ENCODE results near the gene AKNA.
"Not testable (repeated sequence)": the region's sequence is repeated elsewhere in the genome, so short reads cannot be mapped to it uniquely, and the experiment has no call there.

The AKNA gene

DNA sequence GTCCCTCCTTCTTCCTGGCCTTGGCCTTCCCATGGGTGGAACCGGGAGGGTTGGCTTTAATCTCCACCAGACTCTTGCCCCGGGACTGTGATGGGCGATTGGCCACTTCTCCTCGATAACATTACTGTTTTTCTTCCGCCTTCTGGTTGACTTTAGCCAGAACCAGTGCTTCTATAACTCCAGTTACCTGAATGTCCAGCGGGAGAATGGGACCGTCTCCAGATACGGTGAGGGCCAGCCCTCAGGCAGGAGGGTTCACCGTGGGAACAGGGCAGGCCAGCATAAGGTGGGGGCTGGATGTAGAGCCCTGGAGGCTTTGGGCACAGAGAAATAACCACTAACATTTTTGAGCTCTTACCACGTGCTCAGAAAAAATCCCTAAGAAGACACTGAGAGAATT is 57.1 kb downstream of the AKNA start:
- peaks cover 1% of the 10 kb centered on the region for H3K79me1 ChIP-seq (ENCODE audit: low read depth, low read length)
- H2AFZ ChIP-seq (ENCODE audit: low read length) = no peak overlapping the region
- H2BK15ac ChIP-seq (ENCODE audit: low read length) = no peak overlapping the region
- peaks cover 0 to 5% of the 10 kb centered on the region in 2 donors for H3K36me3 ChIP-seq (replicated peaks in 1 of 2; ENCODE audit: control insufficient read depth in 2 of 2, insufficient read depth in 2 of 2, low read length in 2 of 2)
- no CpG with 5 or more reads among the region's 10 CpGs for WGBS, 2 donors (ENCODE audit: extremely low coverage in 2 of 2, insufficient read length in 2 of 2, insufficient replicate concordance in 1 of 2)
- no peak overlapping the region for H3K23ac ChIP-seq (ENCODE audit: low read depth, low read length, poor library complexity)
- no peak overlapping the region for H2BK120ac ChIP-seq (ENCODE audit: low read depth, low read length)
- no peak overlapping the region for H3K14ac ChIP-seq (ENCODE audit: low read length)
- H3K4me2 ChIP-seq (ENCODE audit: insufficient read depth, low read length, poor library complexity, severe bottlenecking) = no peak overlapping the region
- no peak overlapping the region for H2BK12ac ChIP-seq (ENCODE audit: low read length)
- no peak overlapping the region for H3K27ac ChIP-seq (replicated peaks; ENCODE audit: low read length)
- H4K8ac ChIP-seq (ENCODE audit: low read depth, low read length) = no peak overlapping the region
- no peak overlapping the region for H3K18ac ChIP-seq (ENCODE audit: low read length)
- no peak overlapping the region for H3K4ac ChIP-seq (ENCODE audit: low read length)
- no peak overlapping the region for H3K9ac ChIP-seq (ENCODE audit: low read depth, low read length, poor library complexity)
- no peak overlapping the region for H3K4me3 ChIP-seq (ENCODE audit: low read length in 2 of 2)
- no peak overlapping the region for H4K91ac ChIP-seq (ENCODE audit: low read depth, low read length, poor library complexity)
- peaks cover 0 to 13% (median 2%) of the 10 kb centered on the region in 3 experiments for H3K27me3 ChIP-seq (ENCODE audit: control insufficient read depth in 3 of 3, insufficient read depth in 3 of 3, low read depth in 1 of 3, low read length in 3 of 3)
- no peak for DNase-seq (ENCODE audit: low spot score)
- no peak overlapping the region for H2AK5ac ChIP-seq (ENCODE audit: low read depth, low read length)
- H2BK5ac ChIP-seq (ENCODE audit: low read length) = no peak overlapping the region
- no peaks in the 10 kb centered on the region for H3K4me1 ChIP-seq (ENCODE audit: control insufficient read depth in 2 of 2, insufficient read depth in 1 of 2, low read depth in 1 of 2, low read length in 2 of 2)
- H3K9me3 ChIP-seq (replicated peaks in 1 of 2; ENCODE audit: control insufficient read depth in 2 of 2, insufficient read depth in 1 of 2, low read depth in 1 of 2, low read length in 2 of 2) = no peaks in the 10 kb centered on the region

DNA sequence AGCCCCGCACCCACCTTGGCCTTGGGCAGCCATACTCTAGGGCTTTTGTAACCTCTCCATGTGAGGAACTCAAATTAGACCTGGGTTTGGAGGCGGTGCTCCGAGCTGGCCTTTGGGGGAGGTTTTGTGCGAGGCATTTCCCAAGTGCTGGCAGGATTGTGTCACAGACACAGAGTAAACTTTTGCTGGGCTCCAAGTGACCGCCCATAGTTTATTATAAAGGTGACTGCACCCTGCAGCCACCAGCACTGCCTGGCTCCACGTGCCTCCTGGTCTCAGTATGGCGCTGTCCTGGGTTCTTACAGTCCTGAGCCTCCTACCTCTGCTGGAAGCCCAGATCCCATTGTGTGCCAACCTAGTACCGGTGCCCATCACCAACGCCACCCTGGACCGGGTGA is 58.2 kb downstream of the AKNA start, which contains the start of gene ORM2:
Gene ORM2 (plus strand): TSS at position 245 of the 398 bp plus-strand sequence. CDS start 36 bp downstream, at position 281.
- not testable (repeated sequence) for DNase-seq (ENCODE audit: low spot score); H4K8ac ChIP-seq (ENCODE audit: low read depth, low read length)

DNA sequence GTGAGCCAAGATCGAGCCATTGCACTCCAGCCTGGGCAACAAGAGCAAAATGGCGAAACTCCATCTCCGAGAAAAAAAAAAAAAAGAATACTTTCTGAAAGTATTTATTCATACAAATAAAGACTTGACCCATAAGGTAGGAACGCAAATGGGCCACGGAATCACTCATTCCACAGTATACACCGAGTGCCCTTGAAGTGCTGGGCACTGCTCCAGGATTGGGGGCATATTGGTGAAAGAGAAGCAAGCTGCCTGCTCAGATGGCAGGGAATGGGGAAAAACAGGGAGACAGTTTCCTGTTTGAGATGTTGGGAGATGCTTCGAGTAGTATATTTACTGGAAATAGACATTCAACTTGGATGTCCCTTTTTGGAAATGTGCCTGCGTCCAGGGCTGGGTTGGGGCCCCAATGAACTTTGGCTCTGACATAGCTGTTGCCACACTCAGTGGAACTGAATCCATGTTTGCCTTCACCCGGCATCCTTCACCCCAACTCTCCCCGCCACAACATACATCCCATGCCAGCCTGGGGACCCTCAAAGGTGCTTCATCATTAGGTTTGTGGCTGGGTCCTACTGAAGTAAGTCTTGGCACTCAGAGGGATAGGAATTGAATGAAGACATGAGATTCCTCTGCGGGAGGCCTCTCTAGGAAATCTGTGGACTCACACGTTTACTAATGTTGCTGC is 58.7 kb downstream of the AKNA start:
- not testable (repeated sequence) for H3K4me3 ChIP-seq (ENCODE audit: low read length in 2 of 2); H4K91ac ChIP-seq (ENCODE audit: low read depth, low read length, poor library complexity); H2AK5ac ChIP-seq (ENCODE audit: low read depth, low read length); H3K4ac ChIP-seq (ENCODE audit: low read length); H3K27ac ChIP-seq (replicated peaks; ENCODE audit: low read length); H3K14ac ChIP-seq (ENCODE audit: low read length); H3K23ac ChIP-seq (ENCODE audit: low read depth, low read length, poor library complexity); H3K79me1 ChIP-seq (ENCODE audit: low read depth, low read length); DNase-seq (ENCODE audit: low spot score); H2AFZ ChIP-seq (ENCODE audit: low read length); H3K4me2 ChIP-seq (ENCODE audit: insufficient read depth, low read length, poor library complexity, severe bottlenecking); H2BK120ac ChIP-seq (ENCODE audit: low read depth, low read length); H3K9ac ChIP-seq (ENCODE audit: low read depth, low read length, poor library complexity); H3K18ac ChIP-seq (ENCODE audit: low read length); H3K36me3 ChIP-seq (replicated peaks in 1 of 2; ENCODE audit: control insufficient read depth in 2 of 2, insufficient read depth in 2 of 2, low read length in 2 of 2); H2BK12ac ChIP-seq (ENCODE audit: low read length); H3K9me3 ChIP-seq (replicated peaks in 1 of 2; ENCODE audit: control insufficient read depth in 2 of 2, insufficient read depth in 1 of 2, low read depth in 1 of 2, low read length in 2 of 2); H2BK15ac ChIP-seq (ENCODE audit: low read length); H2BK5ac ChIP-seq (ENCODE audit: low read length); H4K8ac ChIP-seq (ENCODE audit: low read depth, low read length); H3K4me1 ChIP-seq (ENCODE audit: control insufficient read depth in 2 of 2, insufficient read depth in 1 of 2, low read depth in 1 of 2, low read length in 2 of 2)
- H3K27me3 ChIP-seq (ENCODE audit: control insufficient read depth in 3 of 3, insufficient read depth in 3 of 3, low read depth in 1 of 3, low read length in 3 of 3) = peaks cover 0 to 22% (median 2%) of the 10 kb centered on the region in 3 experiments
- no CpG with 5 or more reads among the region's 12 CpGs for WGBS, 2 donors (ENCODE audit: extremely low coverage in 2 of 2, insufficient read length in 2 of 2, insufficient replicate concordance in 1 of 2)

More for the DNA sequence above, 58.2 kb downstream of the AKNA start, which contains the start of gene ORM2:
- not testable (repeated sequence) for H2BK15ac ChIP-seq (ENCODE audit: low read length); H3K14ac ChIP-seq (ENCODE audit: low read length); H2AK5ac ChIP-seq (ENCODE audit: low read depth, low read length); H4K91ac ChIP-seq (ENCODE audit: low read depth, low read length, poor library complexity); H2BK12ac ChIP-seq (ENCODE audit: low read length); H2BK5ac ChIP-seq (ENCODE audit: low read length); H2BK120ac ChIP-seq (ENCODE audit: low read depth, low read length); H3K4ac ChIP-seq (ENCODE audit: low read length); H3K36me3 ChIP-seq (replicated peaks in 1 of 2; ENCODE audit: control insufficient read depth in 2 of 2, insufficient read depth in 2 of 2, low read length in 2 of 2); H3K18ac ChIP-seq (ENCODE audit: low read length); H3K27ac ChIP-seq (replicated peaks; ENCODE audit: low read length); H3K4me2 ChIP-seq (ENCODE audit: insufficient read depth, low read length, poor library complexity, severe bottlenecking); H3K23ac ChIP-seq (ENCODE audit: low read depth, low read length, poor library complexity); H3K9me3 ChIP-seq (replicated peaks in 1 of 2; ENCODE audit: control insufficient read depth in 2 of 2, insufficient read depth in 1 of 2, low read depth in 1 of 2, low read length in 2 of 2); H3K9ac ChIP-seq (ENCODE audit: low read depth, low read length, poor library complexity); H3K4me1 ChIP-seq (ENCODE audit: control insufficient read depth in 2 of 2, insufficient read depth in 1 of 2, low read depth in 1 of 2, low read length in 2 of 2); H3K79me1 ChIP-seq (ENCODE audit: low read depth, low read length); H3K4me3 ChIP-seq (ENCODE audit: low read length in 2 of 2); H2AFZ ChIP-seq (ENCODE audit: low read length)
- peaks cover 0 to 16% (median 2%) of the 10 kb centered on the region in 3 experiments for H3K27me3 ChIP-seq (ENCODE audit: control insufficient read depth in 3 of 3, insufficient read depth in 3 of 3, low read depth in 1 of 3, low read length in 3 of 3)
- no CpG with 5 or more reads among the region's 10 CpGs for WGBS, 2 donors (ENCODE audit: extremely low coverage in 2 of 2, insufficient read length in 2 of 2, insufficient replicate concordance in 1 of 2)

DNA sequence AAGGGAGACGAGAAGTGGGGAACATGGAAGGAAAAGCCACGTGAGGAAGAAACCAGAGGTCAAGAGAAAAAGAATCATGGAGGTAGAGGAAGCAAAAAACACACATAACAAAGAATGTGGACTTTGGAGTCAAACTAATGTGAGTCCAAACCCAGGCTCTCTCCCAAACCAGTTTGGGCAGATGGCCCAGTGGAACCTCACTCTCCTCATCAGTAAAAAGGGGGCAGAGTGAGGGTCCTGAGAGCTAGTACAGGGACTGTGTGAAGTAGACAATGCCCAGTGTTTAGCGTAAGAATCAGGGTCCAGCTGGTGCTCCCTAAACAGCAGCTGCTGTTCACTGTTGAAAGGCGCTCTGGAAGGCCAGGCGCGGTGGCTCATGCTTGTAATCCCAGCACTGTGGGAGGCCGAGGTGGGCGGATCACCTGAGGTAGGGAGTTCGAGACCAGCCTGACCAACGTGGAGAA is 59.4 kb downstream of the AKNA start:
- H2AFZ ChIP-seq (ENCODE audit: low read length); DNase-seq (ENCODE audit: low spot score); H2BK120ac ChIP-seq (ENCODE audit: low read depth, low read length); H3K36me3 ChIP-seq (replicated peaks in 1 of 2; ENCODE audit: control insufficient read depth in 2 of 2, insufficient read depth in 2 of 2, low read length in 2 of 2); H3K4me1 ChIP-seq (ENCODE audit: control insufficient read depth in 2 of 2, insufficient read depth in 1 of 2, low read depth in 1 of 2, low read length in 2 of 2); H3K27ac ChIP-seq (replicated peaks; ENCODE audit: low read length); H3K23ac ChIP-seq (ENCODE audit: low read depth, low read length, poor library complexity); H3K9ac ChIP-seq (ENCODE audit: low read depth, low read length, poor library complexity); H2BK15ac ChIP-seq (ENCODE audit: low read length); H2AK5ac ChIP-seq (ENCODE audit: low read depth, low read length); H2BK5ac ChIP-seq (ENCODE audit: low read length); H4K8ac ChIP-seq (ENCODE audit: low read depth, low read length); H3K79me1 ChIP-seq (ENCODE audit: low read depth, low read length); H3K14ac ChIP-seq (ENCODE audit: low read length); H3K18ac ChIP-seq (ENCODE audit: low read length); H3K9me3 ChIP-seq (replicated peaks in 1 of 2; ENCODE audit: control insufficient read depth in 2 of 2, insufficient read depth in 1 of 2, low read depth in 1 of 2, low read length in 2 of 2); H4K91ac ChIP-seq (ENCODE audit: low read depth, low read length, poor library complexity); H3K4ac ChIP-seq (ENCODE audit: low read length); H2BK12ac ChIP-seq (ENCODE audit: low read length); H3K4me2 ChIP-seq (ENCODE audit: insufficient read depth, low read length, poor library complexity, severe bottlenecking); H3K4me3 ChIP-seq (ENCODE audit: low read length in 2 of 2): not testable (repeated sequence)
- no CpG with 5 or more reads among the region's 10 CpGs for WGBS, 2 donors (ENCODE audit: extremely low coverage in 2 of 2, insufficient read length in 2 of 2, insufficient replicate concordance in 1 of 2)
- H3K27me3 ChIP-seq (ENCODE audit: control insufficient read depth in 3 of 3, insufficient read depth in 3 of 3, low read depth in 1 of 3, low read length in 3 of 3) = peaks cover 0 to 28% (median 2%) of the 10 kb centered on the region in 3 experiments

Data from neuronal stem cell (in vitro differentiated cells).